SH-SY5Y (cell line): ENCODE data around the gene GYG1.

ENCODE experiments used
- GATA2 ChIP-seq: IDR thresholded peaks from 2 replicates; pipeline ENCODE4 v1.6.1; 2011; ENCODE audit warnings: mild to moderate bottlenecking, low read depth, low read length
- GATA3 ChIP-seq: IDR thresholded peaks from 2 replicates; pipeline ENCODE4 v1.6.1; 2011; ENCODE audit warnings: low read depth, mild to moderate bottlenecking, low read length, moderate library complexity

GRCh38 chr3:149061776-149062175, 70.4 kb downstream of the GYG1 start:
- TF ChIP-seq GATA3 (no peak), GATA2 (no peak)
